Keratinocyte (primary cell): ENCODE measurements around the gene MTERF2. TPM values are rescaled to one million over a fixed set of nuclear protein-coding genes. Genes with fewer than 3 reads are reported as not detected.

Experiments
- DNase-seq: peaks from one replicate; pipeline ENCODE4 v3.0.0-alpha.2; 2011; ENCODE audit warnings: low read depth, missing footprints, low spot score
- FAIRE-seq: peaks from 2 replicates; lab custom pipeline; 2011; peaks lifted over from hg19 to GRCh38; lab: Jason Lieb, UNC
- H2AFZ ChIP-seq: 2 replicates; pipeline ENCODE4 v1.6.0; 2012; ENCODE audit warnings: low read length, control low read depth, inconsistent platforms; ENCODE audit not compliant: control insufficient read depth
- H3K27ac ChIP-seq: 2 replicates; pipeline ENCODE4 v1.5.1; 2011; ENCODE audit warnings: low read length; ENCODE audit not compliant: control insufficient read depth, insufficient read depth
- H3K27me3 ChIP-seq: 3 replicates; pipeline ENCODE4 v1.6.0; 2011; ENCODE audit warnings: low read length; ENCODE audit not compliant: control insufficient read depth, insufficient read depth; ENCODE audit errors: extremely low read depth
- H3K36me3 ChIP-seq, 2 experiments: 2 replicates in 1 of 2; 3 replicates in 1 of 2; pipeline ENCODE4 v1.5.1; 2011; ENCODE audit warnings: low read length in 2 of 2, mild to moderate bottlenecking in 1 of 2; ENCODE audit not compliant: control insufficient read depth in 2 of 2, insufficient read depth in 2 of 2; ENCODE audit errors: extremely low read depth in 1 of 2
- H3K4me1 ChIP-seq: 3 replicates; pipeline ENCODE4 v1.5.1; 2011; ENCODE audit warnings: low read length; ENCODE audit not compliant: control insufficient read depth, insufficient read depth; ENCODE audit errors: extremely low read depth
- H3K4me2 ChIP-seq: 3 replicates; pipeline ENCODE4 v1.6.0; 2011; ENCODE audit warnings: low read depth, low read length; ENCODE audit not compliant: control insufficient read depth, insufficient read depth; ENCODE audit errors: extremely low read depth
- H3K4me3 ChIP-seq, 3 experiments: fragments of 200-600 bp in 1 of 3; sonication (generic) in 1 of 3; 2 replicates in 2 of 3; 3 replicates in 1 of 3; pipeline ENCODE4 v1.5.1; 2011 to 2016; ENCODE audit warnings: low read length in 3 of 3, mild to moderate bottlenecking in 3 of 3, control low read depth in 2 of 3, inconsistent platforms in 1 of 3, low read depth in 1 of 3, mixed read lengths in 1 of 3, mixed run types in 1 of 3, moderate library complexity in 1 of 3; ENCODE audit not compliant: control insufficient read depth in 2 of 3, insufficient read depth in 2 of 3; ENCODE audit errors: extremely low read depth in 1 of 3
- H3K79me2 ChIP-seq: 2 replicates; pipeline ENCODE4 v1.6.0; 2012; ENCODE audit warnings: low read length; ENCODE audit not compliant: control insufficient read depth, insufficient read depth
- H3K9ac ChIP-seq: 3 replicates; pipeline ENCODE4 v1.6.0; 2011; ENCODE audit warnings: low read length; ENCODE audit not compliant: control insufficient read depth, insufficient read depth; ENCODE audit errors: extremely low read depth
- H3K9me1 ChIP-seq: 3 replicates; pipeline ENCODE4 v1.6.0; 2011; ENCODE audit warnings: low read length; ENCODE audit not compliant: control insufficient read depth, insufficient read depth; ENCODE audit errors: extremely low read depth
- H3K9me3 ChIP-seq: 2 replicates; pipeline ENCODE4 v1.5.1; 2012; ENCODE audit warnings: low read depth, low read length; ENCODE audit not compliant: control insufficient read depth
- H4K20me1 ChIP-seq: 3 replicates; pipeline ENCODE4 v1.6.0; 2011; ENCODE audit warnings: low read length; ENCODE audit not compliant: control insufficient read depth, insufficient read depth; ENCODE audit errors: extremely low read depth
- CTCF ChIP-seq, 3 experiments: IDR thresholded peaks in 1 of 3; conservative IDR thresholded peaks in 1 of 3; optimal IDR thresholded peaks in 1 of 3; 2 replicates in 2 of 3; 3 replicates in 1 of 3; pipeline versions ENCODE3 to v1.5.1; 2011; ENCODE audit warnings: low read length in 3 of 3, mild to moderate bottlenecking in 3 of 3, moderate library complexity in 2 of 3, control low read depth in 1 of 3, inconsistent platforms in 1 of 3; ENCODE audit not compliant: insufficient read depth in 2 of 3; ENCODE audit errors: extremely low read depth in 1 of 3
- EZH2 ChIP-seq: IDR thresholded peaks from one replicate; pipeline ENCODE4 v1.6.1; 2012; ENCODE audit warnings: inconsistent platforms, mild to moderate bottlenecking, low read length, moderate library complexity
- dilution Hi-C: fragments of 300-500 bp; cut with MboI; formaldehyde crosslinking; loops from one replicate; pipeline ENCODE4 v1.7.0; 2020; ENCODE audit warnings: low sequenced_read_pairs; ENCODE audit not compliant: extremely low pct_ligation_motif_present
- polyA plus RNA-seq, 5 experiments: library from polyadenylated mRNA; depleted of rRNA in 3 of 5; stranded (reverse) in 3 of 5; stranded (forward) in 1 of 5; unstranded in 1 of 5; fragments of >200 nt; gene quantifications; 1 replicate in 1 of 5; 2 replicates in 3 of 5; 3 replicates in 1 of 5; pipeline versions ENCODE4 v1.2.1 to v1.2.3, GENCODE V29; 2011 to 2012; ENCODE audit warnings: missing spikeins in 2 of 5, low read depth in 1 of 5, low replicate concordance in 1 of 5

Gene MTERF2
- polyA plus RNA-seq, 1 donor (not counting 4 experiments of a cell fraction or from before 2014, with no cell fraction given): 9.6 TPM

GRCh38 chr12:107031061-107031460, 44.1 kb upstream of the MTERF2 start:
- Histone ChIP-seq H3K79me2 (no peaks in the 10 kb centered on the region), H3K9me1 (no peaks in the 10 kb centered on the region), H3K4me1 (peaks cover 16% of the 10 kb centered on the region), H3K9me3 (no peaks in the 10 kb centered on the region), H3K9ac (no peak overlapping the region), H4K20me1 (no peaks in the 10 kb centered on the region), H3K4me3 (no peak overlapping the region), H2AFZ (no peak overlapping the region), H3K27ac (no peak overlapping the region), H3K27me3 (no peaks in the 10 kb centered on the region), H3K36me3 (no peaks in the 10 kb centered on the region), H3K4me2 (no peak overlapping the region)
- no peak for DNase-seq
- dilution Hi-C loops: no loop called here
- TF ChIP-seq CTCF (optimal IDR thresholded peaks at IDR 0.05 in 1 of 3, IDR thresholded peaks at IDR 0.05 in 1 of 3, conservative IDR thresholded peaks at IDR 0.05 in 1 of 3; ENCODE audit: extremely low read depth in 1 of 3, insufficient read depth in 2 of 3, low read length in 3 of 3) (no peak), EZH2 (no peak)
- no peak for FAIRE-seq

GRCh38 chr12:107029081-107029480, 42.1 kb upstream of the MTERF2 start:
- DNase-seq (no peak), FAIRE-seq (no peak)
- H3K36me3 ChIP-seq: no peaks in the 10 kb centered on the region
- no peak overlapping the region for H3K9ac ChIP-seq
- no peaks in the 10 kb centered on the region for H3K27me3 ChIP-seq
- TF ChIP-seq EZH2: no peak
- no peak for TF ChIP-seq CTCF (optimal IDR thresholded peaks at IDR 0.05 in 1 of 3, IDR thresholded peaks at IDR 0.05 in 1 of 3, conservative IDR thresholded peaks at IDR 0.05 in 1 of 3; ENCODE audit: extremely low read depth in 1 of 3, insufficient read depth in 2 of 3, low read length in 3 of 3)
- H3K79me2 ChIP-seq: no peaks in the 10 kb centered on the region
- peaks cover 24% of the 10 kb centered on the region for H3K4me1 ChIP-seq
- H3K9me3 ChIP-seq: no peaks in the 10 kb centered on the region
- H3K9me1 ChIP-seq: no peaks in the 10 kb centered on the region
- H3K4me2 ChIP-seq: no peak overlapping the region
- H3K27ac ChIP-seq: no peak overlapping the region
- no peak overlapping the region for H3K4me3 ChIP-seq
- no peak overlapping the region for H2AFZ ChIP-seq
- no peaks in the 10 kb centered on the region for H4K20me1 ChIP-seq
- dilution Hi-C loops: no loop called here
